Osteocyte (in vitro differentiated cells): ENCODE measurements around the gene STMND1. TPM values are rescaled to one million over a fixed set of nuclear protein-coding genes. Genes with fewer than 3 reads are reported as not detected.

Source experiments
- DNase-seq: peaks from one replicate; pipeline ENCODE4 v3.0.0; 2021; ENCODE audit warnings: mixed read lengths; ENCODE audit not compliant: unreplicated experiment; ENCODE audit errors: extremely low spot score
- H3K27ac Mint-ChIP-seq: one replicate; pipeline ENCODE4 v1.8.0; 2021; ENCODE audit warnings: mild to moderate bottlenecking, mixed read lengths; ENCODE audit not compliant: unreplicated experiment
- H3K27me3 Mint-ChIP-seq: one replicate; pipeline ENCODE4 v1.8.0; 2021; ENCODE audit warnings: mixed read lengths; ENCODE audit not compliant: unreplicated experiment
- H3K36me3 Mint-ChIP-seq: one replicate; pipeline ENCODE4 v1.8.0; 2021; ENCODE audit warnings: mixed read lengths; ENCODE audit not compliant: unreplicated experiment
- H3K4me1 Mint-ChIP-seq: one replicate; pipeline ENCODE4 v1.8.0; 2021; ENCODE audit warnings: mixed read lengths; ENCODE audit not compliant: unreplicated experiment
- H3K4me3 Mint-ChIP-seq: one replicate; pipeline ENCODE4 v1.8.0; 2021; ENCODE audit warnings: mild to moderate bottlenecking, moderate library complexity, mixed read lengths; ENCODE audit not compliant: unreplicated experiment
- H3K9me3 Mint-ChIP-seq: one replicate; pipeline ENCODE4 v1.8.0; 2021; ENCODE audit warnings: mixed read lengths; ENCODE audit not compliant: unreplicated experiment
- total RNA-seq: library from RNA; stranded (reverse); gene quantifications from 2 replicates; pipeline ENCODE4 v1.2.1, GENCODE V29; 2021
- TF ChIP-seq, protein P1 (sequence below): fragments of 200-600 bp; sonication (generic); IDR thresholded peaks from 2 replicates; pipeline ENCODE4 v1.5.0; 2021; ENCODE audit warnings: antibody characterized with exemption, mild to moderate bottlenecking, moderate library complexity

Gene STMND1
- total RNA-seq, 1 donor from 2014 or later = not detected

DNA sequence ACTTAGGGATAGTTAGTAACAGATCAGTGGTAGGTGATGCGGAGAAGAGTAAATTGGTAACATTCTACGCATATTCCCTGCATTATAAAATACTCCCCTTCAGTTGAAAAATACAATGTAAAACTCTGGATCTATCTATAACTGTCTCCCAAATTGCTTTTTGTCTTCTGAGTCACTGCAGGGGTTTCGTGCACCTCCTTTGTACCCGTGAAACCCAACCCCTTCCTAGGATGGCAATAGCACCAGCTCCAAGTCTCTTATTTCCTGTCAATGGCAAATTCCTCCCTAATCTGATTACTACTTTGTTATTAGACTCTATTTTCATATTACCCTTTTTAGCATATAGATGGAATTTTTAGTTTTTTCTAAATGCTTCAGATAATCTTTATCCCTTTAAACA, 20.6 kb upstream of the STMND1 start:
- no peak overlapping the region for H3K27ac Mint-ChIP-seq
- H3K9me3 Mint-ChIP-seq = peaks cover 7% of the 10 kb centered on the region
- peaks cover 2% of the 10 kb centered on the region for H3K36me3 Mint-ChIP-seq
- DNase-seq = no peak
- no peak overlapping the region for H3K4me3 Mint-ChIP-seq
- TF ChIP-seq, protein P1, sequence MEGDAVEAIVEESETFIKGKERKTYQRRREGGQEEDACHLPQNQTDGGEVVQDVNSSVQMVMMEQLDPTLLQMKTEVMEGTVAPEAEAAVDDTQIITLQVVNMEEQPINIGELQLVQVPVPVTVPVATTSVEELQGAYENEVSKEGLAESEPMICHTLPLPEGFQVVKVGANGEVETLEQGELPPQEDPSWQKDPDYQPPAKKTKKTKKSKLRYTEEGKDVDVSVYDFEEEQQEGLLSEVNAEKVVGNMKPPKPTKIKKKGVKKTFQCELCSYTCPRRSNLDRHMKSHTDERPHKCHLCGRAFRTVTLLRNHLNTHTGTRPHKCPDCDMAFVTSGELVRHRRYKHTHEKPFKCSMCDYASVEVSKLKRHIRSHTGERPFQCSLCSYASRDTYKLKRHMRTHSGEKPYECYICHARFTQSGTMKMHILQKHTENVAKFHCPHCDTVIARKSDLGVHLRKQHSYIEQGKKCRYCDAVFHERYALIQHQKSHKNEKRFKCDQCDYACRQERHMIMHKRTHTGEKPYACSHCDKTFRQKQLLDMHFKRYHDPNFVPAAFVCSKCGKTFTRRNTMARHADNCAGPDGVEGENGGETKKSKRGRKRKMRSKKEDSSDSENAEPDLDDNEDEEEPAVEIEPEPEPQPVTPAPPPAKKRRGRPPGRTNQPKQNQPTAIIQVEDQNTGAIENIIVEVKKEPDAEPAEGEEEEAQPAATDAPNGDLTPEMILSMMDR = no peak
- H3K27me3 Mint-ChIP-seq = no peaks in the 10 kb centered on the region
- peaks cover 2% of the 10 kb centered on the region for H3K4me1 Mint-ChIP-seq

DNA sequence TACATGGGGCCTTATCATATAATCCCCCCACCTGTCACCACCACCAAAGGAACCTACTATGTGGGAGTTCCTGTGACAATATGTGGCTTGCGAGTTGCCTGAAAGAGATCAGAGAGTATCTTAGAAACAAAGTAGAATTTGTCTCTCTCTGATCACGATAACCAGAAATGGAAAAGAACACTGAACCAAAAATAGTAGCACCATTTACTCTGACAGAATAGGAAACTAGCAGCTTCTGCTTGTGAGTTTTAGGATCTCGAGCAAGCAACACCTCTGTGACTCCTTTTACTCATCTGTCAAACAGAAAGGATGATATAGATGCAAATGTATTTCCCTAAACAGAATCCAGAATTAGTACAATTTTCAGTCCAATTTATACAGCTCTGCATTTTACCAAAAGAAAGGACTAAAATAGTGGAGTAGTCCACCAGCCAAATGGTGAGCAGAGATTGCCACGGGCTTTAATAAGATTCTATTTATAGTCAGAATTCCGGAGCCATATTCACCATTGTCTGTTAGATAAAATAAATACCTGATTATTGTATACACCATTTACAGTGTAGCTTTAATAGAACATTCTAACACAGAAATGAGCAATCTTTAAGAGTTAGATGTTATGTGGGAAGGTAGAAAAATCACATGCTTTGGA, 19.9 kb upstream of the STMND1 start:
- no peak for DNase-seq
- H3K36me3 Mint-ChIP-seq = no peaks in the 10 kb centered on the region
- no peak overlapping the region for H3K4me3 Mint-ChIP-seq
- TF ChIP-seq, protein P1 = no peak
- H3K4me1 Mint-ChIP-seq = peaks cover 3% of the 10 kb centered on the region
- H3K27ac Mint-ChIP-seq = no peak overlapping the region
- H3K27me3 Mint-ChIP-seq = no peaks in the 10 kb centered on the region
- H3K9me3 Mint-ChIP-seq = peaks cover 2% of the 10 kb centered on the region

DNA sequence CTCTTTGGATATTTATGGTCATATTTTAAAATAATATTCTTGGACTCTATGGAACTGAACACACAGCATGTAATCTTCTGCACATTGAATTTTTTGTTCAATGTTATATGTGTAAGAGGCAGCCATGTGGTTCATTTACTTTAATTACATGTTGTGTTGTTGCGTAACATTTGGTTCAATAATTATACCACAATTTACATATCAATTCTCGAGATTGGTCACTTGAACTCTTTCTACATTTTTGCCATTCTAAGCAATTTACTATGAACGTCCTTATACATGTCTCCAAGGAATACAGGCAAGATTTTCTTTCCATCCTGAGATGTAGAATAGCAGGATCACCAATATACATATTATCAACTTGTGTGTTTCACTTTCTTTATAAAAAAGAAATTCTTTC, 18.5 kb upstream of the STMND1 start:
- H3K27ac Mint-ChIP-seq = no peak overlapping the region
- H3K4me3 Mint-ChIP-seq = no peak overlapping the region
- H3K27me3 Mint-ChIP-seq = no peaks in the 10 kb centered on the region
- no peaks in the 10 kb centered on the region for H3K36me3 Mint-ChIP-seq
- no peaks in the 10 kb centered on the region for H3K9me3 Mint-ChIP-seq
- TF ChIP-seq, protein P1 = no peak
- peaks cover 3% of the 10 kb centered on the region for H3K4me1 Mint-ChIP-seq
- DNase-seq = no peak

DNA sequence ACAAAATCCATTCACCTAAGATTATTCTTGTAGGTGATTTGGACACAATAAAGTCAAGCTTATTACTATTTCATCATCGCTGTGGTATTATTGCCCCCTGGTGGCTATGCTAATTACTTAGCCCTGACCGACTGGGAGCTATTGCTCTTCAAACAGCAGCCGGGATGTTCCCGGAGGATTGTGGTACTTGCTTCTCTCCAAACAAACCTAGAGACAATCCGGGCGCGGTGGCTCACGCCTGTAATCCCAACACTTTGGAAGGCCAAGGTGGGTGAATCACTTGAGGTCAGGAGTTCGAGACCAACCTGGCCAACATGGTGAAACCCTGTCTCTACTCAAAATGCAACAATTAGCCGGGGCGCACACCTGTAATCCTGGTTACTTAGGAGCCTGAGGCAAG, 15.4 kb upstream of the STMND1 start:
- peaks cover 3% of the 10 kb centered on the region for H3K4me1 Mint-ChIP-seq
- peaks cover 2% of the 10 kb centered on the region for H3K36me3 Mint-ChIP-seq
- peaks cover 6% of the 10 kb centered on the region for H3K9me3 Mint-ChIP-seq
- TF ChIP-seq, protein P1 = peak; percentile 79
- no peak overlapping the region for H3K27ac Mint-ChIP-seq
- DNase-seq = no peak
- no peak overlapping the region for H3K4me3 Mint-ChIP-seq
- H3K27me3 Mint-ChIP-seq = no peaks in the 10 kb centered on the region

DNA sequence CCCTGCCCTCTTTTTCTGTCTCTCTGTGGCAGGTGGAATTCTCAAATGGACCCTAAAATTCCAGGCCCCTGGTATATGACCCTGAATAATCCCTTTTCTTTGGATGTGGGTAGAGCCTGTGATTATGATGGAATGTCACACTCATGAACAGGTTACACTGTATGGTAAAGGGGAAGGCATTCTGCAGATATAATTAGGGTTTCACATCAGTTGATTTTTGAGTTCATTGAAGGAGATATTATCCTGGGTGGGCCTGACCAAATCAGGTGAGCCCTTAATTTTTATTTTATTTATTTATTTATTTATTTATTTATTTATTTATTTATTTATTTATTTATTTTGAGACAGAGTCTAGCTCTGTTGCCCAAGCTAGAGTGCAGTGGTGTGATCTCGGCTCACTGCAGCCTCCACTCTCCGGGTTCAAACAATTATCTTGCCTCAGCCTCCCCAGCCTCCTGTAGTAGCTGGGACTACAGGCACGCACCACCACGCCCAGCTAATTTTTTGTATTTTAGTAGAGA, 13.7 kb upstream of the STMND1 start:
- no peak for DNase-seq
- Mint-ChIP-seq H3K4me3 (no peak overlapping the region), H3K27ac (no peak overlapping the region), H3K9me3 (peaks cover 6% of the 10 kb centered on the region), H3K36me3 (peaks cover 2% of the 10 kb centered on the region), H3K4me1 (peaks cover 3% of the 10 kb centered on the region), H3K27me3 (no peaks in the 10 kb centered on the region)
- TF ChIP-seq, protein P1 = no peak
